MM.1S (cell line): Measurements from ENCODE around the gene CSRNP3.

Experiments used
- CTCF ChIP-seq: fragments of 300-600 bp; sonication (generic); IDR thresholded peaks from 2 replicates; pipeline ENCODE4 v1.5.1; 2016; ENCODE audit warnings: antibody characterized with exemption, low read length, mixed read lengths
- EZH2 ChIP-seq: fragments of 300-600 bp; sonication (generic); optimal IDR thresholded peaks from 2 replicates; pipeline ENCODE3; 2017; ENCODE audit warnings: low read depth, mild to moderate bottlenecking, antibody characterized with exemption, low read length, mixed read lengths
- EZH2phosphoT487 ChIP-seq: fragments of 300-600 bp; sonication (generic); IDR thresholded peaks from 2 replicates; pipeline ENCODE4 v1.6.1; 2018; ENCODE audit warnings: antibody characterized with exemption, low read length

GRCh38 chr2:165452327-165452726 is 17.2 kb upstream of the CSRNP3 start:
- TF ChIP-seq CTCF (no peak), EZH2 (no peak), EZH2phosphoT487 (no peak)
